ENCODE results near the gene SLC33A1.

The SLC33A1 gene

GRCh38 chr3:155791190-155791589 lies 63.0 kb downstream of the SLC33A1 start:
- in situ Hi-C loops (cut with HindIII; ENCODE audit: low sequenced_read_pairs): no loop called here
- TF ChIP-seq CTCF (IDR thresholded peaks at IDR 0.05; ENCODE audit: low read depth, low read length): no peak
- no peak for DNase-seq (ENCODE audit: low read depth, low spot score)
- H3K4me3 ChIP-seq (ENCODE audit: low read depth, low read length): no peak overlapping the region

GRCh38 chr3:155790272-155790925 lies 63.8 kb downstream of the SLC33A1 start:
- no peak for DNase-seq (ENCODE audit: low read depth, low spot score)
- H3K4me3 ChIP-seq (ENCODE audit: low read depth, low read length): no peak overlapping the region
- TF ChIP-seq CTCF (IDR thresholded peaks at IDR 0.05; ENCODE audit: low read depth, low read length): no peak
- in situ Hi-C loops (cut with HindIII; ENCODE audit: low sequenced_read_pairs): no loop called here

GRCh38 chr3:155785662-155786295 lies 68.4 kb downstream of the SLC33A1 start:
- in situ Hi-C loops (cut with HindIII; ENCODE audit: low sequenced_read_pairs): no loop called here
- no peak for DNase-seq (ENCODE audit: low read depth, low spot score)
- no peak for TF ChIP-seq CTCF (IDR thresholded peaks at IDR 0.05; ENCODE audit: low read depth, low read length)
- no peak overlapping the region for H3K4me3 ChIP-seq (ENCODE audit: low read depth, low read length)

- H3K4me3 ChIP-seq (ENCODE audit: low read depth, low read length): no peak overlapping the region
- no peak for TF ChIP-seq CTCF (IDR thresholded peaks at IDR 0.05; ENCODE audit: low read depth, low read length)
- no peak for DNase-seq (ENCODE audit: low read depth, low spot score)
- in situ Hi-C loops (cut with HindIII; ENCODE audit: low sequenced_read_pairs): no loop called here
These were observed 71.8 kb downstream of the SLC33A1 start for GRCh38 chr3:155782390-155782953.

GRCh38 chr3:155780291-155780690 lies 73.9 kb downstream of the SLC33A1 start:
- no peak overlapping the region for H3K4me3 ChIP-seq (ENCODE audit: low read depth, low read length)
- no peak for TF ChIP-seq CTCF (IDR thresholded peaks at IDR 0.05; ENCODE audit: low read depth, low read length)
- no peak for DNase-seq (ENCODE audit: low read depth, low spot score)
- in situ Hi-C loops (cut with HindIII; ENCODE audit: low sequenced_read_pairs): no loop called here

- H3K4me3 ChIP-seq (ENCODE audit: low read depth, low read length): no peak overlapping the region
- DNase-seq (ENCODE audit: low read depth, low spot score): no peak
- in situ Hi-C loops (cut with HindIII; ENCODE audit: low sequenced_read_pairs): no loop called here
- TF ChIP-seq CTCF (IDR thresholded peaks at IDR 0.05; ENCODE audit: low read depth, low read length): no peak
These were observed 75.8 kb downstream of the SLC33A1 start for GRCh38 chr3:155778462-155778861.

Measured in astrocyte of the spinal cord (primary cell).